Measurements from ENCODE around the gene C1orf74.

- no peak for TF ChIP-seq CTCF (IDR thresholded peaks at IDR 0.05 in 2 of 3, conservative IDR thresholded peaks at IDR 0.05 in 1 of 3; ENCODE audit: borderline replicate concordance in 1 of 3, insufficient read depth in 1 of 3, low read depth in 2 of 3, low read length in 2 of 3)
- TF ChIP-seq SP1 (IDR thresholded peaks at IDR 0.05; ENCODE audit: low read depth): no peak
- TF ChIP-seq ZBTB33 (IDR thresholded peaks at IDR 0.05; ENCODE audit: extremely low read depth, insufficient replicate concordance, low read length): no peak
These were observed 26.4 kb upstream of the C1orf74 start for GRCh38 chr1:209810783-209811182.
